IMR-90 (cell line): ENCODE measurements around the gene ALOX12.

Experiments
- BHLHE40 ChIP-seq: fragments of 150-350 bp; IDR thresholded peaks from 2 replicates; pipeline ENCODE4 v1.6.1; 2016; ENCODE audit warnings: mild to moderate bottlenecking, low read depth, low read length
- CEBPB ChIP-seq: IDR thresholded peaks from 2 replicates; pipeline ENCODE4 v1.6.1; 2012; ENCODE audit warnings: low read depth, low read length, improper control_type of control experiment
- CTCF ChIP-seq: conservative IDR thresholded peaks from 2 replicates; pipeline ENCODE4 v1.5.1; 2012; ENCODE audit warnings: mild to moderate bottlenecking, low read depth, low read length, improper control_type of control experiment
- ELK1 ChIP-seq: fragments of 150-350 bp; IDR thresholded peaks from 2 replicates; pipeline ENCODE4 v1.6.1; 2016; ENCODE audit warnings: low read depth, mild to moderate bottlenecking, low read length, moderate library complexity, borderline replicate concordance
- FOS ChIP-seq: fragments of 150-350 bp; IDR thresholded peaks from 2 replicates; pipeline ENCODE4 v1.6.1; 2016; ENCODE audit warnings: low read depth, low read length
- MAZ ChIP-seq: IDR thresholded peaks from 2 replicates; pipeline ENCODE4 v1.6.1; 2012; ENCODE audit warnings: low read depth, mild to moderate bottlenecking, low read length, improper control_type of control experiment, moderate library complexity, borderline replicate concordance
- MXI1 ChIP-seq: IDR thresholded peaks from 2 replicates; pipeline ENCODE4 v1.6.1; 2012; ENCODE audit warnings: low read depth, mild to moderate bottlenecking, low read length, moderate library complexity, borderline replicate concordance
- NFE2L2 ChIP-seq: fragments of 150-350 bp; IDR thresholded peaks from 2 replicates; pipeline ENCODE4 v1.6.1; 2016; ENCODE audit warnings: low read depth, mild to moderate bottlenecking, low read length
- POLR2A ChIP-seq: IDR thresholded peaks from 2 replicates; pipeline ENCODE4 v1.6.1; 2012; ENCODE audit warnings: mild to moderate bottlenecking, low read depth, low read length
- RAD21 ChIP-seq: IDR thresholded peaks from 2 replicates; pipeline ENCODE4 v1.6.1; 2012; ENCODE audit warnings: low read length, improper control_type of control experiment
- RCOR1 ChIP-seq: IDR thresholded peaks from 2 replicates; pipeline ENCODE4 v1.6.1; 2012; ENCODE audit warnings: mild to moderate bottlenecking, low read length, improper control_type of control experiment; ENCODE audit not compliant: insufficient replicate concordance
- SMC3 ChIP-seq: fragments of 150-350 bp; IDR thresholded peaks from 2 replicates; pipeline ENCODE4 v1.6.1; 2016; ENCODE audit warnings: low read depth, mild to moderate bottlenecking, antibody characterized with exemption, low read length, moderate library complexity
- USF2 ChIP-seq: fragments of 150-350 bp; IDR thresholded peaks from 2 replicates; pipeline ENCODE4 v1.6.1; 2017; ENCODE audit warnings: mild to moderate bottlenecking, antibody characterized with exemption, low read length, low read depth

- no peak for TF ChIP-seq CTCF
- TF ChIP-seq POLR2A = no peak
- TF ChIP-seq CEBPB = no peak
- TF ChIP-seq FOS = no peak
- no peak for TF ChIP-seq RAD21
- TF ChIP-seq RCOR1 = no peak
- no peak for TF ChIP-seq MAZ
- TF ChIP-seq USF2 = no peak
- TF ChIP-seq MXI1 = no peak
- no peak for TF ChIP-seq ELK1
- no peak for TF ChIP-seq NFE2L2
- TF ChIP-seq SMC3 = no peak
- no peak for TF ChIP-seq BHLHE40
Observed at GRCh38 chr17:7016886-7017826, 21.3 kb downstream of the ALOX12 start.
